Gastroesophageal sphincter (tissue), 4 donors: ENCODE results near the gene NOP53. TPM values are rescaled to one million over a fixed set of nuclear protein-coding genes. Genes with fewer than 3 reads are reported as not detected.

ENCODE experiments used
- ATAC-seq: fragments of 150-250 bp; one replicate; pipeline ENCODE4 v1.9.1; 2016; ENCODE audit warnings: mild to moderate bottlenecking, moderate library complexity
- H3K27ac ChIP-seq, 4 donors: fragments of 200-600 bp; sonication (generic) in 3 of 4; 1 replicate in 3 of 4; 2 replicates in 1 of 4; pipeline ENCODE4 v1.5.1; 2016 to 2019
- H3K27me3 ChIP-seq: fragments of 200-600 bp; sonication (generic); one replicate; pipeline ENCODE4 v1.5.1; 2019
- H3K36me3 ChIP-seq, 2 donors: fragments of 200-600 bp; sonication (generic); one replicate each; pipeline ENCODE4 v1.5.1; 2019; ENCODE audit warnings: control low read depth in 1 of 2
- H3K4me1 ChIP-seq, 3 donors: fragments of 200-600 bp; sonication (generic); 1 replicate in 2 of 3; 2 replicates in 1 of 3; pipeline ENCODE4 v1.5.1; 2016 to 2019; ENCODE audit warnings: control low read depth in 2 of 3
- H3K4me3 ChIP-seq, 2 donors: fragments of 200-600 bp; sonication (generic); one replicate each; pipeline ENCODE4 v1.5.1; 2019; ENCODE audit warnings: mild to moderate bottlenecking in 1 of 2, moderate library complexity in 1 of 2
- H3K9me3 ChIP-seq, 3 donors: fragments of 200-600 bp; sonication (generic); one replicate each; pipeline ENCODE4 v1.5.1; 2017 to 2019; ENCODE audit warnings: control low read depth in 2 of 3
- CTCF ChIP-seq, 4 experiments: fragments of 200-600 bp in 2 of 4; fragments of 450-650 bp in 2 of 4; sonication (generic) in 1 of 4; IDR thresholded peaks; one replicate each; pipeline ENCODE4 v1.5.1; 2017 to 2019; ENCODE audit warnings: antibody characterized with exemption in 4 of 4, mild to moderate bottlenecking in 2 of 4, moderate library complexity in 2 of 4
- EP300 ChIP-seq: sonication (generic); formaldehyde crosslinking; IDR thresholded peaks from one replicate; pipeline ENCODE4 v1.6.1; 2017; ENCODE audit warnings: antibody characterized with exemption, mild to moderate bottlenecking
- POLR2A ChIP-seq, 2 donors: fragments of 450-650 bp; IDR thresholded peaks; one replicate each; pipeline ENCODE4 v1.6.1; 2017; ENCODE audit warnings: antibody characterized with exemption in 2 of 2, mild to moderate bottlenecking in 2 of 2, moderate library complexity in 1 of 2
- POLR2AphosphoS5 ChIP-seq: sonication (generic); formaldehyde crosslinking; IDR thresholded peaks from one replicate; pipeline ENCODE4 v1.6.1; 2017; ENCODE audit warnings: antibody characterized with exemption
- WGBS, 2 donors: methylation state at CpG; one replicate each; pipeline ENCODE4 v1.1.5; 2018; ENCODE audit warnings: low coverage in 1 of 2; 5-methylcytosine and 5-hydroxymethylcytosine counted together
- total RNA-seq, 4 donors: library from RNA; depleted of rRNA; stranded (reverse); fragments of >200 nt; gene quantifications; one replicate each; pipeline ENCODE4 v1.1.0, GENCODE V29; 2016

The NOP53 gene
- total RNA-seq, 4 donors from 2014 or later = 332 to 592 (median 362) TPM

DNA sequence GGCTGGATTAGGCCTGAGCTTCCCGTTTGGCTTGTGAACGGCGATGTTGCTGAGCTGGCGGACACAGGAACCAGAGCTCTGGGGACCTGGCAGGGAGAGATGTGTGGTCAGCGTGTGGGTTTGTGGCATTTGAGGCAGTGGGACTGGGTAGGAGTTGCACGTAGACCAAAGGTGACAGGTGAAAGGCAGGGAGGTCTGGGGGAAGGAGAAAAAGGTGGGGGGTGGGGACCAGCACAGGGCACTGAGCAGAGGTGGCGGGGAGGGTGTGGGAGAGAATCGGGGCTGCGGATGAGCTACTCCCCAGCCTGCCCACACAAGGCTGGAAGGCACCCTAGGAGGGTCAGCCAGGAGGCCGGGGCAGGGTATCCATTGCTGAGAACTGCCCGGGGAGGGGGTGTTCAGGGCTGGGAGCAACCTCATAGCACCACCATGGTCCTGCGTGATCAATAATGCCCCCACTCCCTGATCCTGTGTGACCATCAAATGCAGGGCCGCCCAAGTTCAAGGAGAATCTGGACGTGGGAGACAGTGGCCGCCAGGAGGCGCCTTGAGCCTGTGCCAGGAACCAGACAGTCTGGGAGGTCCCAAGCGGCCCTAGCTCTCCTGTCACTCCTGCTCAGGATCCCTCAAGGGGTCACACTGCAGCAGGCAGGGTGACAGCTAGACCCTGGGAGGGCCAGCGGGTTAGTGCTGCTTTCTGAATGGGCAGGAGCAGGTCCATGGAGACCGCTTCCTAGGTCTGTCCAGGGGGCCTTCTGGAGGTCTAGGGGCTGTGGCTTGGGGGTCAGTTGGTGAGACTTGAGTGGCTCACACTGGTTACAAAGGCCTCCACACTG lies 20.4 kb downstream of the NOP53 start:
- 26 to 56% methylated on average over 5 to 10 of the region's 19 CpGs for WGBS, 2 donors
- ATAC-seq = peak; percentile 67

DNA sequence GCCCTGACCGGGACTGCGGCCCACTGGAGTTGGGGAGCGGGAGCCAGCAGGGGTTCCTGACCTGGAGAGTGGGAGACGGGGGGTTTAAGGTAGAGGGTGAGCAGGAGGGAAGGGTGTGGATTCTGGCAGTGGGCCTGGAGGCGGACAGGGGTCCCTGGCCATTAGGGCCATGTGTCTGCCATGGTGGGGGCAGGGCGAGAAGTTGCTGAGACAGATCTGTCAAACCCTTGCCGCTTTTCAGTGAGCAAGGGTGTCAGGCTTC lies 20.9 kb downstream of the NOP53 start:
- no CpG with 5 or more reads among the region's 7 CpGs for WGBS, 2 donors
- Histone ChIP-seq H3K4me1 (peaks cover 0 to 17% (median 3%) of the 10 kb centered on the region in 3 donors), H3K4me3 (no peak overlapping the region), H3K27ac (no peak overlapping the region), H3K36me3 (no peaks in the 10 kb centered on the region), H3K27me3 (no peaks in the 10 kb centered on the region), H3K9me3 (no peaks in the 10 kb centered on the region)
- ATAC-seq = no peak
- TF ChIP-seq POLR2AphosphoS5 (no peak), EP300 (no peak), POLR2A (IDR thresholded peaks at IDR 0.05) (no peak), CTCF (IDR thresholded peaks at IDR 0.05) (no peak)

More for the DNA sequence above, 20.4 kb downstream of the NOP53 start:
- Histone ChIP-seq H3K4me3 (no peak overlapping the region), H3K36me3 (peaks cover 0 to 2% of the 10 kb centered on the region in 2 donors), H3K27ac (no peak overlapping the region), H3K4me1 (peaks cover 0 to 17% (median 3%) of the 10 kb centered on the region in 3 donors), H3K27me3 (no peaks in the 10 kb centered on the region), H3K9me3 (no peaks in the 10 kb centered on the region)
- TF ChIP-seq CTCF (IDR thresholded peaks at IDR 0.05) (peak in 3 of 4 experiments; percentile 80 to 91 (median 82)), POLR2A (IDR thresholded peaks at IDR 0.05) (no peak), POLR2AphosphoS5 (no peak), EP300 (no peak)

DNA sequence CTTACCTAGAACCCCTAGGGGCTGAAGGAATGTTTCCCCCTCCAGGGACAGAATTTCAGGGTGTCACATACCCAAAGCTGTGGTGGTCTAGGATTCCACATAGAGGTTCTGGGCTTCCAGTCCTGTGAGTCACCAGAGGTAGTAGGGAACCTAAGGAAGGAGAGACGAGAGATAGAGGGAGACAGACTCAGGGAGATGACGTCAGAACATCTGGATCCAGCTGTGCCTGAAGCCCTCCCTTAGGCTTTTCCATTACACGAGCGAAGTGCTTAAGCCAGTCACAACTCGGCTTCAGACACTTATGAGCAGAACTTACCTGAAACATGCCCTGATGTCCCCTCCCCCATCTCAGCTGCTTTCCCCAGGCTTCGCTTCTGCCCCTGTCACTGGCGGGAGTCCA lies 21.3 kb downstream of the NOP53 start:
- Histone ChIP-seq H3K36me3 (no peaks in the 10 kb centered on the region), H3K9me3 (no peaks in the 10 kb centered on the region), H3K4me1 (peaks cover 0 to 17% (median 3%) of the 10 kb centered on the region in 3 donors), H3K4me3 (no peak overlapping the region), H3K27me3 (no peaks in the 10 kb centered on the region), H3K27ac (no peak overlapping the region)
- no peak for TF ChIP-seq CTCF (IDR thresholded peaks at IDR 0.05)
- no peak for TF ChIP-seq POLR2A (IDR thresholded peaks at IDR 0.05)
- TF ChIP-seq EP300 = no peak
- no peak for TF ChIP-seq POLR2AphosphoS5
- WGBS, 2 donors = 94 to 100% methylated on average over 2 to 6 of the region's 7 CpGs
- ATAC-seq = no peak

DNA sequence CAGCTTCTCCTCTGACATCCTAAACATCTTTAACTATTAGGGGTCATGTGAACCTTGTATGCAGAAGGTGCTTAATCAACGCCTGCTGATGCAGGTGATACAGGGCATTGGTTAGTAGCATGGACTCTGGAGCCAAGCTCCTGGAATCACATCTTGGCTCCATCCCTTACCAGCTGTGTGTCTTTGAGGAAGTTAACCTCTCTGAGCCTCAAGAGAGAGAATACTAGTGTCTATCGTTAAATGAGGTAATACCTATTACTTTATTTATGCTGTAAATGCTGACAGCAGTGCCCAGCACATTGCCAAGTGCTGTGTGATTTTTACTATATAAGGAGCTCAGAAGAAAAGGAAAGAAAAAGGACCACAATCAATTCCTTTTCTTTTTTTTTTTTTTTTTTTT lies 22.0 kb downstream of the NOP53 start:
- Histone ChIP-seq H3K27me3 (no peaks in the 10 kb centered on the region), H3K4me1 (peaks cover 0 to 17% (median 3%) of the 10 kb centered on the region in 3 donors), H3K27ac (no peak overlapping the region), H3K4me3 (no peak overlapping the region), H3K9me3 (no peaks in the 10 kb centered on the region), H3K36me3 (no peaks in the 10 kb centered on the region)
- TF ChIP-seq EP300 (no peak), POLR2AphosphoS5 (no peak), POLR2A (IDR thresholded peaks at IDR 0.05) (no peak), CTCF (IDR thresholded peaks at IDR 0.05) (no peak)
- WGBS, 2 donors = 71 to 83% methylated on average over 1 to 2 of the region's 2 CpGs
- ATAC-seq = no peak

- Histone ChIP-seq H3K27ac (no peak overlapping the region), H3K4me3 (no peak overlapping the region), H3K27me3 (no peaks in the 10 kb centered on the region), H3K36me3 (no peaks in the 10 kb centered on the region), H3K4me1 (peaks cover 0 to 12% (median 3%) of the 10 kb centered on the region in 3 donors), H3K9me3 (no peaks in the 10 kb centered on the region)
- TF ChIP-seq CTCF (IDR thresholded peaks at IDR 0.05) (no peak), POLR2AphosphoS5 (no peak), POLR2A (IDR thresholded peaks at IDR 0.05) (no peak), EP300 (no peak)
- WGBS, 2 donors = 80% methylated on average over 1 of the region's 2 CpGs; no CpG with 5 or more reads in 1 of the 2 donors
- ATAC-seq = no peak
These were observed 23.3 kb downstream of the NOP53 start for GRCh38 chr19:47768604-47769003.
